T-helper 2 cell (primary cell): ENCODE results near the gene HNRNPCL2.
"Not testable (repeated sequence)": the region's sequence is repeated elsewhere in the genome, so short reads cannot be mapped to it uniquely, and the experiment has no call there.

ENCODE experiments used
- DNase-seq, 5 experiments: peaks; one replicate each; pipeline versions ENCODE4 v3.0.0 to v3.0.0-alpha.2; 2012 to 2022
- total RNA-seq, 2 donors: gene quantifications; one replicate each; lab custom pipeline; 2026; lab: John Stamatoyannopoulos, UW

HNRNPCL2 gene
- total RNA-seq: 0 reads per million in 2 donors

- DNase-seq: not testable (repeated sequence)
Measured at GRCh38 chr1:13116754-13117153, at the start of gene HNRNPCL2. Gene HNRNPCL2 (minus strand): TSS chr1:13116854. CDS start chr1:13116400, 454 bp downstream.

DNA sequence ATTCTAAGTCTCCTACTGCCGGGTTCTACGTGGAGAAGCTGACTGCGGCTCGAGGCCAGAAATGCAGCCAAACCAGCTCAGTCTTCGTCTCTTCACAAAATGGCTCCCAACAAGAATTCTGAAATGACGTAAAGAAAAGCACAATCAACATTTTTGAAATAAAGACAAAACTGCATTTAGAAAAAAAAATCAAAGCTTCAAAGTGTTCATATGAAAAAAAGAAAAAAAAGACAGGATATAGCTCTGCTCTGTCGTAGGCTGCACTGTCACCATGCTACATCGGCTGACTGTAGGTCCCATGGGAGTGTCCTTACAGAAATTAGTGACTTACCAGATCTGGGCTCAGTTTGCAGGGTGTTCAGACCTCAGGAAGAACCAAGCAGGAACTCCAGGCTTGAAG lies 48.9 kb upstream of the HNRNPCL2 start, which contains the start of gene HNRNPCL4:
Gene HNRNPCL4, minus strand, starts transcription at position 101 of the 400 bp plus-strand sequence. CDS start 164 bp downstream, outside the sequence.
- DNase-seq: not testable (repeated sequence)

DNA sequence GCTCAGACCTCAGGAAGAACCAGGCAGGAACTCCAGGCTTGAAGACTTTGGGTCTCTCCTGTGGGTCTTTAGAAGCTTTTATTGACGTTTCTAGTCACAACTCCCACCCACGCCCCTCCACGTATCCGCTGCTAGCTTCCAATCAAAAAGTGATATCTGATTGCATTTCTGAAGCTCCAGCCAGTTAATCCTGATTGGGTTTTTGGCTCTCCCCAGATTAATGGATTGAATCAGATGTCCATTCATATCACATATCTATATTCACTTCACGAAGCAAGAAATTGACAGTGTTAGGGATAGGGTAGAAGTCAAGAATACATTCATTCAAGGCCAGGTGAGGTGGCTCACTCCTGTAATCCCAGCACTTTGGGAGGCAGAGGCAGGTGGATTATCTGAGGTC lies 39.3 kb upstream of the HNRNPCL2 start, which contains the start of gene PRAMEF26:
Gene PRAMEF26, minus strand, starts transcription at position 101 of the 400 bp plus-strand sequence. CDS start 2,914 bp downstream, outside the sequence.
- DNase-seq: not testable (repeated sequence)

- DNase-seq: not testable (repeated sequence)
Measured at GRCh38 chr1:13070474-13070873, 46.2 kb downstream of the HNRNPCL2 start, which contains the start of gene PRAMEF25. Gene PRAMEF25 (plus strand): TSS chr1:13070774. CDS start chr1:13073694, 2,920 bp downstream.
